ENCODE data around the gene HNRNPR.
"Not testable (repeated sequence)": the region's sequence is repeated elsewhere in the genome, so short reads cannot be mapped to it uniquely, and the experiment has no call there.

The HNRNPR gene

GRCh38 chr1:23380719-23381118 is 36.6 kb upstream of the HNRNPR start:
- H3K27ac ChIP-seq (ENCODE audit: insufficient read depth, low read depth, low read length, poor library complexity, severe bottlenecking), result no peak overlapping the region
- no peaks in the 10 kb centered on the region for H3K9me3 ChIP-seq (ENCODE audit: control insufficient read depth, low read length)
- H3K27me3 ChIP-seq (ENCODE audit: control insufficient read depth, insufficient read depth, low read length, poor library complexity, severe bottlenecking), result peaks cover 57% of the 10 kb centered on the region
- H3K4me1 ChIP-seq (ENCODE audit: control insufficient read depth, insufficient read depth, low read length), result peaks cover 8% of the 10 kb centered on the region
- 64 to 80% methylated on average over 4 to 5 of the region's 5 CpGs for WGBS, 2 experiments
- H3K36me3 ChIP-seq (ENCODE audit: control insufficient read depth, insufficient read depth, low read length), result no peaks in the 10 kb centered on the region
- no peak overlapping the region for H3K4me3 ChIP-seq (ENCODE audit: insufficient read depth, low read depth, low read length)

GRCh38 chr1:23380236-23380635 is 36.2 kb upstream of the HNRNPR start:
- H3K27ac ChIP-seq (ENCODE audit: insufficient read depth, low read depth, low read length, poor library complexity, severe bottlenecking); H3K4me3 ChIP-seq (ENCODE audit: insufficient read depth, low read depth, low read length); H3K9me3 ChIP-seq (ENCODE audit: control insufficient read depth, low read length); H3K4me1 ChIP-seq (ENCODE audit: control insufficient read depth, insufficient read depth, low read length); H3K36me3 ChIP-seq (ENCODE audit: control insufficient read depth, insufficient read depth, low read length): not testable (repeated sequence)
- peaks cover 52% of the 10 kb centered on the region for H3K27me3 ChIP-seq (ENCODE audit: control insufficient read depth, insufficient read depth, low read length, poor library complexity, severe bottlenecking)
- 61 to 62% methylated on average over 4 of the region's 4 CpGs for WGBS, 2 experiments

DNA sequence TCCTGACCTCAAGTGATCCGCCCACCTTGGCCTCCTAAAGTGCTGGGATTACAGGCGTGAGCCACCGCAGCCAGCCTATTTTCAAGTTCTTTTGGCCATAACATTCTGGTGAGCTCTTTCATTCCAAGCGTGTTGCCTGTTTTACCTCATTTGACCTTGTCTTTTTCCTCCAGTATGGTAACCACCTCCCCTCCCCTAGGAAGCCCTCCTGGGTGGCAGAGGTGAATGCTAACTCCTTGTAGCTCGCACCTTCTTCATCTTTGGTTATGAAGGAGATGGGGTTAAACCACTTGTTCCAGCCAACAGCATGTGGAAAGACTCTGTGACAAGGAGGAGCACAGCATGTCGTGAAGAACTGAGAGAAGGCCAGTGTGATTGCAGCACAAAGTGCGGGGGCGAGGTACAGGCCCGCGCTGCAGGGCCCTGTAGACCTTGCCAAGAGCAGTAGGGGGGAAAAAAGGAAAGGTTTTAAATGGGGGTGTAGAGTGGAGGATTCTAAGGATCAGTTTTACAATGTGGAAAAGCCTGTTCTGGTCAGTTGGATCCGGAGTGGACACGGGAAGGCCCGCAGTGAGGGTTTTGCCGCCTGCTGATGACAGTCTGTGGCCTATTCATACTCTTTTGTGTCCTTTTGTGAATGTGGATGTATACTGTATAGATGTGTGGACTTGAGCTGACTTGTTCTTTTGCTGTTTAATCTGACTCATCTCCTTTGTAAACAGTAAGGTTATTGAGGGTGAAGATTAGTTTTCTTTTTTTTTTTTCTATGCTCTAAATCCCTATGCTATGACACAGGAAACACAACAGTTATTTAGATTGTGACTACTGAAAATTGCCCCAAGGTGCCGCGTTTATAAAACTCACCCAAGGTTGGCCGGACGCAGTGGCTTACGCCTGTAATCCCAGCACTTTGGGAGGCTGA is 33.1 kb upstream of the HNRNPR start:
- Histone ChIP-seq H3K27me3 (ENCODE audit: control insufficient read depth, insufficient read depth, low read length, poor library complexity, severe bottlenecking) (peaks cover 43% of the 10 kb centered on the region), H3K36me3 (ENCODE audit: control insufficient read depth, insufficient read depth, low read length) (no peaks in the 10 kb centered on the region), H3K4me1 (ENCODE audit: control insufficient read depth, insufficient read depth, low read length) (peaks cover 22% of the 10 kb centered on the region), H3K27ac (ENCODE audit: insufficient read depth, low read depth, low read length, poor library complexity, severe bottlenecking) (peak overlapping the region; percentile 20), H3K4me3 (ENCODE audit: insufficient read depth, low read depth, low read length) (no peak overlapping the region), H3K9me3 (ENCODE audit: control insufficient read depth, low read length) (no peaks in the 10 kb centered on the region)
- WGBS, 2 experiments, result 75 to 76% methylated on average over 19 of the region's 19 CpGs

GRCh38 chr1:23374079-23374735 is 30.1 kb upstream of the HNRNPR start:
- H3K4me3 ChIP-seq (ENCODE audit: insufficient read depth, low read depth, low read length); H3K36me3 ChIP-seq (ENCODE audit: control insufficient read depth, insufficient read depth, low read length); H3K9me3 ChIP-seq (ENCODE audit: control insufficient read depth, low read length); H3K27ac ChIP-seq (ENCODE audit: insufficient read depth, low read depth, low read length, poor library complexity, severe bottlenecking): not testable (repeated sequence)
- peaks cover 44% of the 10 kb centered on the region for H3K4me1 ChIP-seq (ENCODE audit: control insufficient read depth, insufficient read depth, low read length)
- H3K27me3 ChIP-seq (ENCODE audit: control insufficient read depth, insufficient read depth, low read length, poor library complexity, severe bottlenecking), result peaks cover 23% of the 10 kb centered on the region
- 53 to 54% methylated on average over 12 of the region's 12 CpGs for WGBS, 2 experiments

DNA sequence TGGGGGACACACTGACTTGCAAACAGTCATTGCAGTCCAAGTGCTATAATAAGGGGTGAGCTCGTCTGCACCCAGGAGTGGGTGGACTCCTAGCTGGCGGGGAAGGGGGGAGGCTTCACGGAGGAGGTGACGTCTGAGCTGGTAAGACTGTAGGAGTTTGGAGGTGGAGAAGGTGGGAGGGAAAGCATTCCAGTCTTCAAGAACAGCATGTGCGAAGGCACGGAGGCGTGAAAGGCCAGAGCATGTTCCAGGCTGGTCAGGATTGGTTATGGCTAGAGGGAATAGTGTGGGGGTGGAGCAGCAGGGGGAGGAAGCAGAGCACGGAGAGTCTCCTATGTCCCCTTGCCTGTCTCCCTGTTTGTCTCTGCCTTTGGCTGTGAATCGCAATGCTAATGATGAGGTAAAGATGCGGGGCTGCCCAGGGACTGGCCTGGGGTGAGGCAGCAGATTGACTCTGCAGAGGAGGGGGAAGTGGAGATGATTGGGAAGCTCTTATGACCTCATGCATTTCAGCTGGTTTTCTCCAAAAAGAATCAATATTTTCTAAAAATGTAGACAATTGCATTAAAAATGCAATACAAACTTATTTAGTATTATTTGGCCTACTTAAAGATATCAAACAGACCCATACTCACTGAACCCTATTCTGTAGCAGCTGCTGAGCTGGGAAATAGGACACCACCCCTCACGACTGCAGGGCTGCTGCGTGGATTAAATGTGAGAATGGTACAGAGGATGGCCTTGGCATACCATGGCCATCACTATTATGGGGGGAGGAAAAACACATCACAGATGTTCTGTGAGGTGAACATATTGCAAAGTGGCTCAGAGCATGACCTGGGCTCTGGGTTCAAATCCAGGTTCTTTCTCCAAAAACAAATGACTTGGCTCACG is 28.1 kb upstream of the HNRNPR start:
- peaks cover 17% of the 10 kb centered on the region for H3K27me3 ChIP-seq (ENCODE audit: control insufficient read depth, insufficient read depth, low read length, poor library complexity, severe bottlenecking)
- no peaks in the 10 kb centered on the region for H3K9me3 ChIP-seq (ENCODE audit: control insufficient read depth, low read length)
- no peaks in the 10 kb centered on the region for H3K36me3 ChIP-seq (ENCODE audit: control insufficient read depth, insufficient read depth, low read length)
- WGBS, 2 experiments, result 21 to 25% methylated on average over 13 of the region's 13 CpGs
- H3K4me1 ChIP-seq (ENCODE audit: control insufficient read depth, insufficient read depth, low read length), result peaks cover 40% of the 10 kb centered on the region
- no peak overlapping the region for H3K27ac ChIP-seq (ENCODE audit: insufficient read depth, low read depth, low read length, poor library complexity, severe bottlenecking)
- H3K4me3 ChIP-seq (ENCODE audit: insufficient read depth, low read depth, low read length), result no peak overlapping the region

DNA sequence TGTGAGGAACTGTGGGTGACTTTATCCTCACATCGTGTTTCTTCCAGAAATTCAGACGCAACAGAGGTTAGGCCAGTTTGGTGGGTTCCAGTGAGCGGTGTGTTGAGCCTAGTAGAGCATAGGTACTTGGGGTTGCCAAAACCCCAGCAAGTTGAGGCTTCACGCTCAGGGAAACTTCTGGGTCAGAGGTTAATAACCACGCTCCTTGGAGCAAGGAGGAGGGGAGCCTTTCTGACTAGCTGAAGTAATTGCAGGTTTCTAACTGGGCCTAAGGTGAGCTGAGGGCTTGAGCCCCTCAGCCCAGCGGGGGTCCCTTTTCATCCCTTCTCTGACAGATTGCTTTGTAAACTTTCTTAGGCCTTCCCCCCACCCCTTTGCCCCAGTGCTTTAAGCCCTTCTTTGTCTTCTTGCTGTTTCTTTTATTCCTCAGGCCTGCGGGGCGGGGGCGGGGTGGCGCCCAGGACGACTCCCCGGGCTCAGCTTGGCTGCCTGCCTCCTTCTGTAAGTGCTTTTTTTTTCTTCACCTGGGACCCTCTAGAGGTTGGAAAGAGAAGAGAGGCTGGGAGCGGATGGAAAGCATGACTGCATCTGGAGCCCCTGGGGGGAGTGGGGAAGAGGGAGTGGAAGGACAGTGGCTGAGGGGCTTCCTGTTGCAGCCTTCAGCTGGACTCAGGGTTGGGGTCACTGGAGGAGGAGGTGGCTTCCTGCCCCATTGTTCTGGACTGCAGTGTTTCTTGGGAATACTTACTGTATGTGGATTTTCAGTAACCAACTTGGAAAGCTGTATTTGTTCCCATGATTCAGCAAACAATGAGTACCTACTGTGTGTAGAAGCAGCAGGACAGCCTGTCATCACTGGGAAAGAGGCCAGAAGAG is 26.9 kb upstream of the HNRNPR start:
- H3K4me3 ChIP-seq (ENCODE audit: insufficient read depth, low read depth, low read length), result peak overlapping the region; percentile 16
- no peaks in the 10 kb centered on the region for H3K9me3 ChIP-seq (ENCODE audit: control insufficient read depth, low read length)
- peaks cover 36% of the 10 kb centered on the region for H3K4me1 ChIP-seq (ENCODE audit: control insufficient read depth, insufficient read depth, low read length)
- peak overlapping the region; percentile 86 for H3K27ac ChIP-seq (ENCODE audit: insufficient read depth, low read depth, low read length, poor library complexity, severe bottlenecking)
- peaks cover 17% of the 10 kb centered on the region for H3K27me3 ChIP-seq (ENCODE audit: control insufficient read depth, insufficient read depth, low read length, poor library complexity, severe bottlenecking)
- no peaks in the 10 kb centered on the region for H3K36me3 ChIP-seq (ENCODE audit: control insufficient read depth, insufficient read depth, low read length)
- WGBS, 2 experiments, result 1 to 2% methylated on average over 13 of the region's 13 CpGs

DNA sequence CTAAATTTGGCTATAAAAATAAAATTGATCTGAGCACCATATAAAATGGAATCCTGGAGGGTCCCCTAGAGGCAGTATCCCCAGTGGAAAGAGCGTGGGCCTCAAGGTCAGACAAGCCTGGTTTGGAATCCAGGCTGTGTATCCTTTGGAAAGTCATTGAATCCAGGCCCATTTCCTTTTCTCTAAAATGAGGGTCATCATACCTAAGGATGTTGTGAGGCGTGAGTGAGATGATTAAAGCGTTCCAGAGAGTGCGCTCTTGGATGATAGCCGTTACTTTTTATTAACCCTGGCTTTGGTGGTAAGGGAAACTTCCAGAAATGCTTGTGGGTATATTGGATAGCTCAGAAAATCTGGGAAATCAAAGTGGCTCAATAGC is 26.2 kb upstream of the HNRNPR start:
- WGBS, 2 experiments, result 57 to 68% methylated on average over 5 of the region's 5 CpGs
- Histone ChIP-seq H3K9me3 (ENCODE audit: control insufficient read depth, low read length) (no peaks in the 10 kb centered on the region), H3K4me1 (ENCODE audit: control insufficient read depth, insufficient read depth, low read length) (peaks cover 36% of the 10 kb centered on the region), H3K27ac (ENCODE audit: insufficient read depth, low read depth, low read length, poor library complexity, severe bottlenecking) (peak overlapping the region; percentile 86), H3K27me3 (ENCODE audit: control insufficient read depth, insufficient read depth, low read length, poor library complexity, severe bottlenecking) (peaks cover 17% of the 10 kb centered on the region), H3K4me3 (ENCODE audit: insufficient read depth, low read depth, low read length) (peak overlapping the region; percentile 58), H3K36me3 (ENCODE audit: control insufficient read depth, insufficient read depth, low read length) (no peaks in the 10 kb centered on the region)

DNA sequence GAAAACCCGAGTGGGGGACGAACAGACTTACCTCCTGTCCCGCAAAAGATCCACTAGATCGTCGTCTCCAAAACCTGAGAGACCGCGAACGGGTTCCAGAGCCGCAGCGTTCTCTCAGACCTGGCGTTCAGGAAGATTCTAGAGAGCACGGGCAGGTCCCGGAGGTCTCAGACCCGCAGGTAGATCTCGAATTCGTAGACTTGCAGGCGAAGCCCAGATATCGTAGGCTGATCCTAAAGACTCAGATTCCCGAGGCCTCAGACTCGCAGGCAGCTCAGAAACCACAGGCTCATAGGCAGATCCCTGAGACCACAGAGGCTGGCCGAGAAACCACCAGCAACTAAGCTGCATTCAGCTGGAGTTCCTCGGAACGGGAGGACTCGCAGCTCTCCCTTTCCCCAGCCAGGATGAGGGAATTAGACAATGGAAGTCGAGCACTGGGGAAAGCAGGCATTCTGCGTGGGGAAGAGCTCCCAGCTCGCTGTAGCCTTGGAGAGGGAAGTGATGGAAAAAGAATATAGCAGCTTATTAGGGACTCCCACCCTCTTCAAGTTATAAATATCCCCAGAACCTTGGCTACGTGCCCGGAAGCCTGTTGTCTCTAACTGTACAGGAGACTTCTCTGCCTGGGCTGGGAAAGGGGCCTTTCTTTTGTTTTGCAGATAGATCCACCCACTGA is 25.4 kb upstream of the HNRNPR start, which contains the start of gene ZNF436:
Gene ZNF436 (minus strand): TSS at position 502 of the 679 bp plus-strand sequence. CDS start 1,831 bp downstream, outside the sequence.
- Histone ChIP-seq H3K27ac (ENCODE audit: insufficient read depth, low read depth, low read length, poor library complexity, severe bottlenecking) (peak within 1 kb of the TSS; percentile 95), H3K4me1 (ENCODE audit: control insufficient read depth, insufficient read depth, low read length) (peaks cover 36% of the 10 kb centered on the region), H3K9me3 (ENCODE audit: control insufficient read depth, low read length) (no peaks in the 10 kb centered on the region), H3K4me3 (ENCODE audit: insufficient read depth, low read depth, low read length) (peak within 1 kb of the TSS; percentile 58), H3K27me3 (ENCODE audit: control insufficient read depth, insufficient read depth, low read length, poor library complexity, severe bottlenecking) (peaks cover 17% of the 10 kb centered on the region), H3K36me3 (ENCODE audit: control insufficient read depth, insufficient read depth, low read length) (no peaks in the 10 kb centered on the region)
- 7 to 10% methylated on average over 28 to 29 of the region's 29 CpGs for WGBS, 2 experiments

Measured in ectodermal cell (in vitro differentiated cells).